Measurements from ENCODE around the gene CEP162.

CEP162 gene

GRCh38 chr6:84082689-84083265 is 144.7 kb downstream of the CEP162 start:
- DNase-seq: no peak

GRCh38 chr6:84081222-84081621 is 146.2 kb downstream of the CEP162 start:
- no peak for DNase-seq

GRCh38 chr6:84078335-84078734 is 149.1 kb downstream of the CEP162 start:
- DNase-seq: no peak

DNA sequence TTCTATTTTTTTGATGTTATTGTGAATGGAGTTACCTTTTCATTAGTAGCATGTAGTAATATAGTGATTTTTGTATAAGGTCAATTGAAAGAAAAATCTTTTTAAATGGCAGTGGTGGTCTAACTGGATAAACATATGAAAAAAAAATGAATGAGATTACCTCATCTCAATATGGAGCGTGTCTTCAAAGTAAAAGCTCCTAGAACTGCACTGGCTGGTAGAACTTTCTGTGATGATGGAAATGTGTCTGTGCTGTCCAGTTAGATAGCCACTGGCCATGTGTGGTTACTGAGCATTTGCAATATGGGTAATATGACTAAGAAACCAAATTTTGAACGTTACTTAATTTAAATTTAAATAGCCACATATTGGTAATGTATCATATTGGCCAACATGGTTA is 149.8 kb downstream of the CEP162 start:
- DNase-seq: no peak

- DNase-seq: no peak
These were observed 152.3 kb downstream of the CEP162 start for GRCh38 chr6:84074988-84075781.

Measured in NCI-H1105 treated with DMSO at 0.1 percent for 48 hours (cell line).